HCT116 (cell line): Measurements from ENCODE around the gene NDUFA11.

Experiments
- CBX3 ChIP-seq: IDR thresholded peaks from 2 replicates; pipeline ENCODE4 v1.6.1; 2012; ENCODE audit warnings: low read depth
- CTCF ChIP-seq, 3 experiments: fragments of 200-600 bp in 1 of 3; sonication (generic) in 1 of 3; IDR thresholded peaks in 2 of 3; conservative IDR thresholded peaks in 1 of 3; 2 replicates each; pipeline ENCODE4 v1.5.1; 2012 to 2017; ENCODE audit warnings: low read depth in 2 of 3, low read length in 2 of 3, antibody characterized with exemption in 1 of 3, borderline replicate concordance in 1 of 3, control low read depth in 1 of 3, mild to moderate bottlenecking in 1 of 3, mixed read lengths in 1 of 3, mixed run types in 1 of 3, moderate library complexity in 1 of 3; ENCODE audit not compliant: insufficient read depth in 1 of 3
- EGR1 ChIP-seq: IDR thresholded peaks from 2 replicates; pipeline ENCODE4 v1.6.1; 2012; ENCODE audit warnings: low read depth
- JUND ChIP-seq: IDR thresholded peaks from 2 replicates; pipeline ENCODE4 v1.6.1; 2012
- MAX ChIP-seq: IDR thresholded peaks from 2 replicates; pipeline ENCODE4 v1.6.1; 2012

- no peak for TF ChIP-seq JUND
- no peak for TF ChIP-seq MAX
- TF ChIP-seq CTCF (IDR thresholded peaks at IDR 0.05 in 2 of 3, conservative IDR thresholded peaks at IDR 0.05 in 1 of 3; ENCODE audit: borderline replicate concordance in 1 of 3, insufficient read depth in 1 of 3, low read depth in 2 of 3, low read length in 2 of 3): no peak
- TF ChIP-seq EGR1: no peak
- TF ChIP-seq CBX3: no peak
Measured at GRCh38 chr19:5907241-5907640, 3.7 kb upstream of the NDUFA11 start.
